ENCODE data around the gene ECI1.

Gene ECI1

DNA sequence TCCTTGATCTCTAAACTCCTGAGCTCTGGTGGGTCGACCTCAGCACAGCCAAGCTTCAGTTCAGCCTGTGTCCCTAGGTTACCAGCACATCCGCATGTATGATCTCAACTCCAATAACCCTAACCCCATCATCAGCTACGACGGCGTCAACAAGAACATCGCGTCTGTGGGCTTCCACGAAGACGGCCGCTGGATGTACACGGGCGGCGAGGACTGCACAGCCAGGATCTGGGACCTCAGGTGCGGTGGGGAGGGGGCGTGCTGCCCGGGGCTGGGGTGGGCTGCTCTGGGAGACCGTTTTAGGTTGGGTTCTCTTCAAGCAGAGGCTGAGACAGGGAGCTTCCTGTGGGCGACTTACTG, 45.0 kb downstream of the ECI1 start:
- no peak for TF ChIP-seq EZH2phosphoT487 (IDR thresholded peaks at IDR 0.05; ENCODE audit: borderline replicate concordance, low read length)
- TF ChIP-seq, protein P1, sequence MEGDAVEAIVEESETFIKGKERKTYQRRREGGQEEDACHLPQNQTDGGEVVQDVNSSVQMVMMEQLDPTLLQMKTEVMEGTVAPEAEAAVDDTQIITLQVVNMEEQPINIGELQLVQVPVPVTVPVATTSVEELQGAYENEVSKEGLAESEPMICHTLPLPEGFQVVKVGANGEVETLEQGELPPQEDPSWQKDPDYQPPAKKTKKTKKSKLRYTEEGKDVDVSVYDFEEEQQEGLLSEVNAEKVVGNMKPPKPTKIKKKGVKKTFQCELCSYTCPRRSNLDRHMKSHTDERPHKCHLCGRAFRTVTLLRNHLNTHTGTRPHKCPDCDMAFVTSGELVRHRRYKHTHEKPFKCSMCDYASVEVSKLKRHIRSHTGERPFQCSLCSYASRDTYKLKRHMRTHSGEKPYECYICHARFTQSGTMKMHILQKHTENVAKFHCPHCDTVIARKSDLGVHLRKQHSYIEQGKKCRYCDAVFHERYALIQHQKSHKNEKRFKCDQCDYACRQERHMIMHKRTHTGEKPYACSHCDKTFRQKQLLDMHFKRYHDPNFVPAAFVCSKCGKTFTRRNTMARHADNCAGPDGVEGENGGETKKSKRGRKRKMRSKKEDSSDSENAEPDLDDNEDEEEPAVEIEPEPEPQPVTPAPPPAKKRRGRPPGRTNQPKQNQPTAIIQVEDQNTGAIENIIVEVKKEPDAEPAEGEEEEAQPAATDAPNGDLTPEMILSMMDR (IDR thresholded peaks at IDR 0.05; ENCODE audit: low read depth, low read length, poor library complexity, severe bottlenecking): no peak
- H3K4me3 ChIP-seq (ENCODE audit: low read length): peak overlapping the region; percentile 96

DNA sequence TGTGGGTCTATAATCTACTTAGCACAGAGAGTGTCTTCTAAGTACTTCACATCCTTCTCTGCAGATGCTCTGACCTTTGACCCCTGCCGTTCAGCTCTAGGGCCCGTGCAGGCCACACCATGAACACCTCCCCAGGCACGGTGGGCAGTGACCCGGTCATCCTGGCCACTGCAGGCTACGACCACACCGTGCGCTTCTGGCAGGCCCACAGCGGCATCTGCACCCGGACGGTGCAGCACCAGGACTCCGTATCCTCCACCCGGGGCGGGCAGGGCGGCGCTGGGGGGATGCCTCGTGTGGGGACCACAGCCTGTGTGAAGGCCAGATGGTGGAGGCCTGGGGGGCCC, 45.4 kb downstream of the ECI1 start:
- Histone ChIP-seq H3K4me1 (ENCODE audit: control insufficient read depth, low read length) (peaks cover 19% of the 10 kb centered on the region), H3K27me3 (ENCODE audit: control insufficient read depth, low read length) (no peaks in the 10 kb centered on the region; the same call in 1 of the 2 replicates), H3K9me2 (replicated peaks; ENCODE audit: control insufficient read depth, low read length) (no peaks in the 10 kb centered on the region), H3K9me3 (ENCODE audit: control insufficient read depth, insufficient read depth, low read length) (no peaks in the 10 kb centered on the region), H3K36me3 (ENCODE audit: control insufficient read depth, low read length) (peaks cover 43% of the 10 kb centered on the region), H3K27ac (ENCODE audit: low read depth, low read length) (peak overlapping the region; percentile 56), H3K4me3 (ENCODE audit: low read length) (peak overlapping the region; percentile 96), H3K4me2 (ENCODE audit: low read length) (peak overlapping the region; percentile 99), H3K79me2 (ENCODE audit: control insufficient read depth, low read length) (peaks cover 24% of the 10 kb centered on the region), H3F3A (ENCODE audit: control insufficient read depth, insufficient read depth) (no peaks in the 10 kb centered on the region), H4K20me1 (ENCODE audit: control insufficient read depth, insufficient read depth, low read depth, low read length) (no peaks in the 10 kb centered on the region)
- no peak for TF ChIP-seq EZH2phosphoT487 (IDR thresholded peaks at IDR 0.05; ENCODE audit: borderline replicate concordance, low read length)
- TF ChIP-seq, protein P1 (IDR thresholded peaks at IDR 0.05; ENCODE audit: low read depth, low read length, poor library complexity, severe bottlenecking): no peak

More for the DNA sequence above, 45.0 kb downstream of the ECI1 start:
- H3K36me3 ChIP-seq (ENCODE audit: control insufficient read depth, low read length): peaks cover 43% of the 10 kb centered on the region
- no peaks in the 10 kb centered on the region for H3K9me2 ChIP-seq (replicated peaks; ENCODE audit: control insufficient read depth, low read length)
- H3K27ac ChIP-seq (ENCODE audit: low read depth, low read length): no peak overlapping the region; the same call in 1 of the 2 replicates
- H3K79me2 ChIP-seq (ENCODE audit: control insufficient read depth, low read length): peaks cover 24% of the 10 kb centered on the region
- peaks cover 19% of the 10 kb centered on the region for H3K4me1 ChIP-seq (ENCODE audit: control insufficient read depth, low read length)
- H3F3A ChIP-seq (ENCODE audit: control insufficient read depth, insufficient read depth): no peaks in the 10 kb centered on the region
- H3K27me3 ChIP-seq (ENCODE audit: control insufficient read depth, low read length): no peaks in the 10 kb centered on the region; the same call in 1 of the 2 replicates
- H4K20me1 ChIP-seq (ENCODE audit: control insufficient read depth, insufficient read depth, low read depth, low read length): no peaks in the 10 kb centered on the region
- peak overlapping the region; percentile 99 for H3K4me2 ChIP-seq (ENCODE audit: low read length)
- no peaks in the 10 kb centered on the region for H3K9me3 ChIP-seq (ENCODE audit: control insufficient read depth, insufficient read depth, low read length)

DNA sequence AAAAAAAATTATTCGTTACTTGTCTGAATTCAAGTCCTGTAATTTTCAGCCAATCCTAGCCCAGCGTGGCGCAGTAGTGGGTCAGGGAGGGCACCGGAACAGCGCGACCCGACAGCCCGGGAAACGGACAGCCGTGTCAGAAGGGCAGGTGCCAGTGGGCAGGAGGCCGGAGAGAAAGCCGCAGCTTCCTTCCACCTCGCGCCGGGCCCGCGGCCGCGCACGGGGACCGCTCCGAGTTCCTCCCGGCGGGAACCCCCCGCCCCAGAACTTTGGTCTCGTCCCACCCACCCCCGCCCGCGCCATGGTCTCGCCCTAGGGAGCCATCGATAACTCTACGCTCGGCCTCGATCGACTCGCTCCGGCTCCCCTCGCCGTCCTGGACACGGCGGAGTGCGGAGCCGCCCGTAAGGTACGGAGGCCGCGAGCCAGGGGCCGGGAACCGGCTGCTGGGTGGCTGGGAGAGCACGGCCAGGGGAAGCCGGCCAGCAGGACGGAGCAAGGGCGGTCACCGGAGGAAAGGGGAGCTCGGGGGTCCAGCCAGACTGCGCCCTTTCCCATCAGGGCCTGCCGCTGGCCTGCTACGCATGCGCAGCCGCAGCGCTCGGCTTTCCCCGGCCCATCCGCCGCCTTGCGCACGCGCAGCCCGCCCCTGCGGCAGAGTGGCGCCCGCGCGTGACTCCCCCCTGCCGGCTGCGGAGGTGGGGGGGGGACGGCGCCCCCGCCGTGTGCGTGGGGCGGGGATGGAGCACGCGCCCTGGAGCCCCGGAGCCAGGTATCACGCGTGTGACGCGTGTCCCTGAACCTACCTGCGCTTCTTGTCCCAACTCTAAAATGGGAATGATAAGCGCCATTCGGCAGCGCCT, 46.1 kb downstream of the ECI1 start, which contains the start of gene MLST8:
Gene MLST8, plus strand, starts transcription at position 351 of the 863 bp plus-strand sequence. CDS start 632 bp downstream, outside the sequence.
- TF ChIP-seq, protein P1 (IDR thresholded peaks at IDR 0.05; ENCODE audit: low read depth, low read length, poor library complexity, severe bottlenecking): no peak
- no peak for TF ChIP-seq EZH2phosphoT487 (IDR thresholded peaks at IDR 0.05; ENCODE audit: borderline replicate concordance, low read length)
- peak within 1 kb of the TSS; percentile 96 for H3K4me3 ChIP-seq (ENCODE audit: low read length)
- peaks cover 43% of the 10 kb centered on the region for H3K36me3 ChIP-seq (ENCODE audit: control insufficient read depth, low read length)
- peak within 1 kb of the TSS; percentile 99 for H3K4me2 ChIP-seq (ENCODE audit: low read length)
- peaks cover 24% of the 10 kb centered on the region for H3K79me2 ChIP-seq (ENCODE audit: control insufficient read depth, low read length)
- no peaks in the 10 kb centered on the region for H3F3A ChIP-seq (ENCODE audit: control insufficient read depth, insufficient read depth)
- no peaks in the 10 kb centered on the region for H4K20me1 ChIP-seq (ENCODE audit: control insufficient read depth, insufficient read depth, low read depth, low read length)
- no peaks in the 10 kb centered on the region for H3K9me2 ChIP-seq (replicated peaks; ENCODE audit: control insufficient read depth, low read length)
- peak within 1 kb of the TSS; percentile 56 for H3K27ac ChIP-seq (ENCODE audit: low read depth, low read length)
- peaks cover 2% of the 10 kb centered on the region for H3K27me3 ChIP-seq (ENCODE audit: control insufficient read depth, low read length)
- H3K9me3 ChIP-seq (ENCODE audit: control insufficient read depth, insufficient read depth, low read length): no peaks in the 10 kb centered on the region
- peaks cover 19% of the 10 kb centered on the region for H3K4me1 ChIP-seq (ENCODE audit: control insufficient read depth, low read length)

Data from DOHH2 (cell line).